Naive thymus-derived CD4-positive, alpha-beta T cell (primary cell): ENCODE data around the gene ZSWIM6. TPM values are rescaled to one million over a fixed set of nuclear protein-coding genes. Genes with fewer than 3 reads are reported as not detected.
"Not testable (repeated sequence)": the region's sequence is repeated elsewhere in the genome, so short reads cannot be mapped to it uniquely, and the experiment has no call there.

ENCODE experiments used
- ATAC-seq: fragments of 150-1000 bp; cut with Tn5 transposase; 2 replicates; pipeline ENCODE4 v1.10.0; 2021; ENCODE audit warnings: mild to moderate bottlenecking, moderate library complexity
- CTCF ChIA-PET: fragments of 350-600 bp; sonication (Branson Sonifier 250); formaldehyde crosslinking; loops from one replicate; lab custom pipeline; 2021; ENCODE audit warnings: antibody characterized with exemption; lab: Charles Lee
- POLR2A ChIA-PET: fragments of 350-600 bp; sonication (Branson Sonifier 250); formaldehyde crosslinking; loops from one replicate; lab custom pipeline; 2021; ENCODE audit warnings: antibody characterized with exemption, inconsistent platforms; lab: Charles Lee
- DNase-seq, 9 donors: peaks; one replicate each; pipeline versions ENCODE4 v3.0.0 to v3.0.0-alpha.2; 2020 to 2022; ENCODE audit warnings: mixed read lengths in 1 of 9
- H3K27ac ChIP-seq: one replicate; pipeline ENCODE4 v1.7.0; 2013; ENCODE audit warnings: mild to moderate bottlenecking, low read depth, low read length, moderate library complexity
- H3K27me3 ChIP-seq, 2 donors: one replicate each; pipeline ENCODE4 v1.7.0; 2013; ENCODE audit warnings: low read length in 2 of 2, mild to moderate bottlenecking in 2 of 2, moderate library complexity in 2 of 2; ENCODE audit not compliant: control insufficient read depth in 2 of 2, insufficient read depth in 2 of 2
- H3K36me3 ChIP-seq, 3 experiments: 1 replicate in 2 of 3; 2 replicates in 1 of 3; pipeline ENCODE4 v1.7.0; 2013; ENCODE audit warnings: low read length in 3 of 3, mild to moderate bottlenecking in 3 of 3, moderate library complexity in 1 of 3; ENCODE audit not compliant: insufficient read depth in 3 of 3, control insufficient read depth in 2 of 3
- H3K4me1 ChIP-seq, 2 donors: one replicate each; pipeline ENCODE4 v1.7.0; 2013; ENCODE audit warnings: low read length in 2 of 2, mild to moderate bottlenecking in 2 of 2, moderate library complexity in 1 of 2; ENCODE audit not compliant: control insufficient read depth in 2 of 2, insufficient read depth in 2 of 2
- H3K4me3 ChIP-seq: 2 replicates; pipeline ENCODE4 v1.7.0; 2013; ENCODE audit warnings: mild to moderate bottlenecking, low read length
- H3K9me3 ChIP-seq, 3 experiments: 1 replicate in 2 of 3; 2 replicates in 1 of 3; pipeline ENCODE4 v1.7.0; 2013; ENCODE audit warnings: low read length in 3 of 3; ENCODE audit not compliant: control insufficient read depth in 2 of 3
- H3K27ac Mint-ChIP-seq, 9 donors: one replicate each; pipeline ENCODE4 v1.8.0; 2020 to 2022; ENCODE audit warnings: mixed read lengths in 9 of 9, mild to moderate bottlenecking in 8 of 9, moderate library complexity in 5 of 9, inconsistent platforms in 2 of 9
- H3K27me3 Mint-ChIP-seq, 5 donors: one replicate each; pipeline ENCODE4 v1.8.0; 2021 to 2022; ENCODE audit warnings: mixed read lengths in 5 of 5, mild to moderate bottlenecking in 1 of 5
- H3K36me3 Mint-ChIP-seq, 5 donors: one replicate each; pipeline ENCODE4 v1.8.0; 2020 to 2022; ENCODE audit warnings: mixed read lengths in 5 of 5, mild to moderate bottlenecking in 3 of 5, inconsistent platforms in 1 of 5
- H3K4me1 Mint-ChIP-seq, 7 donors: one replicate each; pipeline ENCODE4 v1.8.0; 2020 to 2022; ENCODE audit warnings: mixed read lengths in 7 of 7, mild to moderate bottlenecking in 3 of 7, inconsistent platforms in 1 of 7
- H3K4me3 Mint-ChIP-seq, 10 donors: one replicate each; pipeline ENCODE4 v1.8.0; 2020 to 2022; ENCODE audit warnings: mild to moderate bottlenecking in 10 of 10, mixed read lengths in 10 of 10, moderate library complexity in 6 of 10, inconsistent platforms in 2 of 10
- H3K9me3 Mint-ChIP-seq, 11 donors: one replicate each; pipeline ENCODE4 v1.8.0; 2020 to 2022; ENCODE audit warnings: mixed read lengths in 11 of 11, mild to moderate bottlenecking in 4 of 11, inconsistent platforms in 1 of 11, moderate library complexity in 1 of 11
- intact Hi-C, 2 donors: fragments of 100-400 bp; cut with micrococcal nuclease; formaldehyde crosslinking; loops; one replicate each; pipeline ENCODE4 v1.15.1; 2023
- polyA plus RNA-seq, 2 donors: library from polyadenylated mRNA; unstranded; fragments of 300-500 nt; fragmentation: Illumina TruSeq; gene quantifications; one replicate each; pipeline ENCODE4 v1.2.3, GENCODE V29; 2021
- total RNA-seq, 6 experiments: library from RNA in 5 of 6; stranded (reverse) in 5 of 6; gene quantifications; 1 replicate in 5 of 6; 2 replicates in 1 of 6; pipeline ENCODE4 v1.2.3 and lab custom pipeline; 2021 to 2026

ZSWIM6 gene
- total and polyA plus RNA-seq, 7 experiments from 2014 or later = 0.29 to 18.5 (median 8.2) TPM

GRCh38 chr5:61407706-61408270, 75.7 kb downstream of the ZSWIM6 start:
- ChIA-PET CTCF (no interaction called here), POLR2A (interaction anchor here (1.4 to 3.3 kb wide), 2 partner anchors 75 to 77 kb away, joined by 6 to 27 read pairs; partner anchors contain the start of gene ZSWIM6)
- Mint-ChIP-seq H3K4me1 (peaks cover 22 to 39% (median 31%) of the 10 kb centered on the region in 7 donors), H3K27me3 (peaks cover 0 to 15% (median 0%) of the 10 kb centered on the region in 5 donors), H3K4me3 (peak overlapping the region in 9 of 10 donors; percentile 74 to 94 (median 87)), H3K27ac (peak overlapping the region in 8 of 9 donors; percentile 59 to 98 (median 92)), H3K9me3 (peaks cover 0 to 5% (median 0%) of the 10 kb centered on the region in 11 donors), H3K36me3 (peaks cover 0 to 2% (median 0%) of the 10 kb centered on the region in 5 donors)
- peak overlapping the region; percentile 32 for H3K27ac ChIP-seq
- peaks cover 12 to 14% of the 10 kb centered on the region in 2 donors for H3K4me1 ChIP-seq
- H3K36me3 ChIP-seq = no peaks in the 10 kb centered on the region
- no peak overlapping the region for H3K4me3 ChIP-seq
- intact Hi-C loops = loop anchor here (1.0 to 10.0 kb wide), 11 partner anchors 75 to 1005 kb away; partner anchors contain the start of genes DEPDC1B (in 2 of the 2), ERCC8 (in 2 of the 2), NDUFAF2 (in 2 of the 2) and SMIM15 (in 2 of the 2)
- DNase-seq = no peak
- no peaks in the 10 kb centered on the region for H3K9me3 ChIP-seq
- no peaks in the 10 kb centered on the region for H3K27me3 ChIP-seq
- ATAC-seq = no peak

GRCh38 chr5:61408476-61409168, 76.6 kb downstream of the ZSWIM6 start:
- H3K4me3 ChIP-seq = peak overlapping the region; percentile 36

GRCh38 chr5:61409568-61409967, 77.5 kb downstream of the ZSWIM6 start:
- Mint-ChIP-seq H3K27ac (peak overlapping the region in 6 of 9 donors; percentile 12 to 98 (median 75)), H3K4me1 (peaks cover 22 to 45% (median 37%) of the 10 kb centered on the region in 7 donors)

More at GRCh38 chr5:61408476-61409168, 76.6 kb downstream of the ZSWIM6 start:
- H3K4me1 ChIP-seq = peaks cover 12 to 14% of the 10 kb centered on the region in 2 donors
- H3K36me3 Mint-ChIP-seq = no peaks in the 10 kb centered on the region
- ATAC-seq = peak; percentile 98
- DNase-seq = peak; percentile 92 to 98 (median 95)
- H3K27me3 Mint-ChIP-seq = peaks cover 0 to 15% (median 0%) of the 10 kb centered on the region in 5 donors
- peaks cover 22 to 38% (median 32%) of the 10 kb centered on the region in 7 donors for H3K4me1 Mint-ChIP-seq
- H3K27ac ChIP-seq = peak overlapping the region; percentile 32
- H3K36me3 ChIP-seq = no peaks in the 10 kb centered on the region
- H3K27ac Mint-ChIP-seq = peak overlapping the region; percentile 59 to 98 (median 91)
- H3K4me3 Mint-ChIP-seq = peak overlapping the region; percentile 74 to 94 (median 84)
- intact Hi-C loops = loop anchor here (1.0 to 10.0 kb wide), 11 partner anchors 76 to 1004 kb away; partner anchors contain the start of genes DEPDC1B (in 2 of the 2), ERCC8 (in 2 of the 2), NDUFAF2 (in 2 of the 2) and SMIM15 (in 2 of the 2)
- CTCF ChIA-PET = no interaction called here
- H3K9me3 ChIP-seq = no peaks in the 10 kb centered on the region
- POLR2A ChIA-PET = interaction anchor here (1.4 to 3.3 kb wide), 2 partner anchors 75 to 78 kb away, joined by 6 to 27 read pairs; partner anchors contain the start of gene ZSWIM6
- H3K27me3 ChIP-seq = no peaks in the 10 kb centered on the region
- peaks cover 0 to 5% (median 0%) of the 10 kb centered on the region in 11 donors for H3K9me3 Mint-ChIP-seq

GRCh38 chr5:61410811-61411210, 78.8 kb downstream of the ZSWIM6 start:
- DNase-seq = no peak
- no peaks in the 10 kb centered on the region for H3K27me3 ChIP-seq
- ChIA-PET POLR2A (no interaction called here), CTCF (no interaction called here)
- H3K4me3 ChIP-seq = no peak overlapping the region
- peaks cover 12 to 14% of the 10 kb centered on the region in 2 donors for H3K4me1 ChIP-seq
- Mint-ChIP-seq H3K9me3 (peaks cover 0 to 5% (median 0%) of the 10 kb centered on the region in 11 donors), H3K4me1 (peaks cover 20 to 55% (median 48%) of the 10 kb centered on the region in 7 donors), H3K4me3 (no peak overlapping the region), H3K27ac (peak overlapping the region in 2 of 9 donors; percentile 32 to 46), H3K27me3 (peaks cover 0 to 10% (median 0%) of the 10 kb centered on the region in 5 donors), H3K36me3 (no peaks in the 10 kb centered on the region)
- no peak overlapping the region for H3K27ac ChIP-seq
- no peaks in the 10 kb centered on the region for H3K9me3 ChIP-seq
- intact Hi-C loops = no loop called here
- H3K36me3 ChIP-seq = no peaks in the 10 kb centered on the region
- ATAC-seq = no peak

More at GRCh38 chr5:61409568-61409967, 77.5 kb downstream of the ZSWIM6 start:
- DNase-seq (no peak), ATAC-seq (no peak)
- intact Hi-C loops = loop anchor here (2.0 to 10.0 kb wide), 9 partner anchors 132 to 1003 kb away; partner anchors contain the start of genes DEPDC1B (in 2 of the 2), ERCC8 (in 2 of the 2), NDUFAF2 (in 2 of the 2) and DIMT1 (in 1 of the 2)
- peak overlapping the region in 2 of 10 donors; percentile 87 to 89 for H3K4me3 Mint-ChIP-seq
- H3K27me3 ChIP-seq = no peaks in the 10 kb centered on the region
- CTCF ChIA-PET = no interaction called here
- no peaks in the 10 kb centered on the region for H3K36me3 ChIP-seq
- peaks cover 12 to 14% of the 10 kb centered on the region in 2 donors for H3K4me1 ChIP-seq
- H3K9me3 Mint-ChIP-seq = peaks cover 0 to 5% (median 0%) of the 10 kb centered on the region in 11 donors
- H3K9me3 ChIP-seq = no peaks in the 10 kb centered on the region
- H3K27me3 Mint-ChIP-seq = peaks cover 0 to 15% (median 0%) of the 10 kb centered on the region in 5 donors
- H3K4me3 ChIP-seq = no peak overlapping the region
- POLR2A ChIA-PET = interaction anchor here (3.3 kb wide), 1 partner anchor 79 kb away, joined by 27 read pairs; the partner anchor contains the start of gene ZSWIM6
- no peaks in the 10 kb centered on the region for H3K36me3 Mint-ChIP-seq
- H3K27ac ChIP-seq = no peak overlapping the region

GRCh38 chr5:61412361-61412760, 80.3 kb downstream of the ZSWIM6 start:
- no peak for DNase-seq
- Mint-ChIP-seq H3K36me3 (no peaks in the 10 kb centered on the region), H3K4me3 (no peak overlapping the region), H3K27ac (no peak overlapping the region), H3K9me3 (peaks cover 0 to 5% (median 0%) of the 10 kb centered on the region in 11 donors), H3K27me3 (peaks cover 0 to 10% (median 0%) of the 10 kb centered on the region in 5 donors), H3K4me1 (peaks cover 18 to 69% (median 58%) of the 10 kb centered on the region in 7 donors)
- Histone ChIP-seq H3K9me3 (no peaks in the 10 kb centered on the region), H3K27ac (no peak overlapping the region), H3K36me3 (no peaks in the 10 kb centered on the region), H3K27me3 (no peaks in the 10 kb centered on the region), H3K4me3 (no peak overlapping the region), H3K4me1 (peaks cover 12 to 14% of the 10 kb centered on the region in 2 donors)
- ChIA-PET CTCF (no interaction called here), POLR2A (no interaction called here)
- intact Hi-C loops = no loop called here
- ATAC-seq = no peak

GRCh38 chr5:61413205-61413604, 81.1 kb downstream of the ZSWIM6 start:
- H3K9me3 Mint-ChIP-seq, ATAC-seq, CTCF ChIA-PET, intact Hi-C loops, H3K4me3 Mint-ChIP-seq, H3K27me3 ChIP-seq, H3K9me3 ChIP-seq, H3K36me3 Mint-ChIP-seq, H3K27me3 Mint-ChIP-seq, POLR2A ChIA-PET, H3K27ac ChIP-seq, H3K36me3 ChIP-seq, H3K27ac Mint-ChIP-seq, H3K4me3 ChIP-seq, DNase-seq: not testable (repeated sequence)
- H3K4me1 ChIP-seq = peaks cover 9 to 12% of the 10 kb centered on the region in 2 donors
- H3K4me1 Mint-ChIP-seq = peaks cover 16 to 68% (median 57%) of the 10 kb centered on the region in 7 donors
